ENCODE measurements around the gene DMKN. TPM values are rescaled to one million over a fixed set of nuclear protein-coding genes. Genes with fewer than 3 reads are reported as not detected.

The DMKN gene
- polyA plus RNA-seq, 1 experiment, result 1.5 TPM

GRCh38 chr19:35458731-35459391 is 54.6 kb downstream of the DMKN start:
- CTCF ChIA-PET, result no interaction called here
- no peaks in the 10 kb centered on the region for H3K36me3 ChIP-seq (ENCODE audit: control insufficient read depth, insufficient read depth, low read length)
- DNase-seq (ENCODE audit: low read depth), result no peak
- TF ChIP-seq, protein P1, sequence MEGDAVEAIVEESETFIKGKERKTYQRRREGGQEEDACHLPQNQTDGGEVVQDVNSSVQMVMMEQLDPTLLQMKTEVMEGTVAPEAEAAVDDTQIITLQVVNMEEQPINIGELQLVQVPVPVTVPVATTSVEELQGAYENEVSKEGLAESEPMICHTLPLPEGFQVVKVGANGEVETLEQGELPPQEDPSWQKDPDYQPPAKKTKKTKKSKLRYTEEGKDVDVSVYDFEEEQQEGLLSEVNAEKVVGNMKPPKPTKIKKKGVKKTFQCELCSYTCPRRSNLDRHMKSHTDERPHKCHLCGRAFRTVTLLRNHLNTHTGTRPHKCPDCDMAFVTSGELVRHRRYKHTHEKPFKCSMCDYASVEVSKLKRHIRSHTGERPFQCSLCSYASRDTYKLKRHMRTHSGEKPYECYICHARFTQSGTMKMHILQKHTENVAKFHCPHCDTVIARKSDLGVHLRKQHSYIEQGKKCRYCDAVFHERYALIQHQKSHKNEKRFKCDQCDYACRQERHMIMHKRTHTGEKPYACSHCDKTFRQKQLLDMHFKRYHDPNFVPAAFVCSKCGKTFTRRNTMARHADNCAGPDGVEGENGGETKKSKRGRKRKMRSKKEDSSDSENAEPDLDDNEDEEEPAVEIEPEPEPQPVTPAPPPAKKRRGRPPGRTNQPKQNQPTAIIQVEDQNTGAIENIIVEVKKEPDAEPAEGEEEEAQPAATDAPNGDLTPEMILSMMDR (IDR thresholded peaks at IDR 0.05; ENCODE audit: insufficient read depth, low read depth, low read length), result no peak
- H3K27me3 ChIP-seq (ENCODE audit: control insufficient read depth, insufficient read depth, low read length), result no peaks in the 10 kb centered on the region
- no peak overlapping the region for H3K4me3 ChIP-seq (ENCODE audit: low read depth, low read length)
- POLR2A ChIA-PET, result no interaction called here

- H3K27me3 ChIP-seq (ENCODE audit: control insufficient read depth, insufficient read depth, low read length), result no peaks in the 10 kb centered on the region
- H3K36me3 ChIP-seq (ENCODE audit: control insufficient read depth, insufficient read depth, low read length), result no peaks in the 10 kb centered on the region
- TF ChIP-seq, protein P1 (IDR thresholded peaks at IDR 0.05; ENCODE audit: insufficient read depth, low read depth, low read length), result no peak
- CTCF ChIA-PET, result no interaction called here
- DNase-seq (ENCODE audit: low read depth), result no peak
- POLR2A ChIA-PET, result no interaction called here
- no peak overlapping the region for H3K4me3 ChIP-seq (ENCODE audit: low read depth, low read length)
Observed at GRCh38 chr19:35458192-35458591, 55.3 kb downstream of the DMKN start.

GRCh38 chr19:35457173-35457572 is 56.3 kb downstream of the DMKN start:
- ChIA-PET CTCF (no interaction called here), POLR2A (no interaction called here)
- H3K27me3 ChIP-seq (ENCODE audit: control insufficient read depth, insufficient read depth, low read length), result no peaks in the 10 kb centered on the region
- H3K36me3 ChIP-seq (ENCODE audit: control insufficient read depth, insufficient read depth, low read length), result no peaks in the 10 kb centered on the region
- TF ChIP-seq, protein P1 (IDR thresholded peaks at IDR 0.05; ENCODE audit: insufficient read depth, low read depth, low read length), result no peak
- H3K4me3 ChIP-seq (ENCODE audit: low read depth, low read length), result no peak overlapping the region
- DNase-seq (ENCODE audit: low read depth), result no peak

GRCh38 chr19:35455616-35456201 is 57.7 kb downstream of the DMKN start:
- ChIA-PET CTCF (no interaction called here), POLR2A (no interaction called here)
- H3K27me3 ChIP-seq (ENCODE audit: control insufficient read depth, insufficient read depth, low read length), result no peaks in the 10 kb centered on the region
- no peaks in the 10 kb centered on the region for H3K36me3 ChIP-seq (ENCODE audit: control insufficient read depth, insufficient read depth, low read length)
- TF ChIP-seq, protein P1 (IDR thresholded peaks at IDR 0.05; ENCODE audit: insufficient read depth, low read depth, low read length), result no peak
- DNase-seq (ENCODE audit: low read depth), result no peak
- no peak overlapping the region for H3K4me3 ChIP-seq (ENCODE audit: low read depth, low read length)

DNA sequence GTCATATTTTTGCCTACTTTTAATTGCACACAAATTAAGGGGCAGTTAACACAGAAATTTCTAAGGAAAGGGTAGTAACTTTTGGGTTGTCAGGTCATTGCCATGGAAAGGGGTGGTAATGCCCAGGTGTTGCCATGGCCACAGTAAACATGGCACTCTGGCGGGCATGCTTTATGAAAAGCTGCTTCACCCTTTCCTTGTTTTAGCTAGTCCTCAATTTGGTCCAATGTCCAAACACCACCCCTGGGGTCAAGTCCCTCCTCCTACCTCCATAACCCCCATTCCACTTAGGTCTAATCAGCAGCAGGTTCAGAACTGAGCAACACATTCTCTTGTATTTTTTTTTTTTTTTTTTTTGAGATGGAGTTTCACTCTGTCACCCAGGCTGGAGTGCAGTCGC is 58.8 kb downstream of the DMKN start:
- H3K27me3 ChIP-seq (ENCODE audit: control insufficient read depth, insufficient read depth, low read length), result no peaks in the 10 kb centered on the region
- ChIA-PET POLR2A (no interaction called here), CTCF (interaction anchor here (1.4 to 1.5 kb wide), 2 partner anchors 41 to 102 kb away, joined by 4 to 5 read pairs; no protein-coding TSS in a partner anchor)
- no peak for DNase-seq (ENCODE audit: low read depth)
- TF ChIP-seq, protein P1 (IDR thresholded peaks at IDR 0.05; ENCODE audit: insufficient read depth, low read depth, low read length), result no peak
- no peaks in the 10 kb centered on the region for H3K36me3 ChIP-seq (ENCODE audit: control insufficient read depth, insufficient read depth, low read length)
- H3K4me3 ChIP-seq (ENCODE audit: low read depth, low read length), result no peak overlapping the region
